GM19397 (cell line): Measurements from ENCODE around the gene FAM153A.
"Not testable (repeated sequence)": the region's sequence is repeated elsewhere in the genome, so short reads cannot be mapped to it uniquely, and the experiment has no call there.

Source experiments
- ATAC-seq: cut with Tn5 transposase; IDR thresholded peaks from one replicate; pipeline ENCODE4 v1.9.1; 2021; ENCODE audit warnings: mild to moderate bottlenecking, moderate library complexity; ENCODE audit not compliant: unreplicated experiment

The FAM153A gene

DNA sequence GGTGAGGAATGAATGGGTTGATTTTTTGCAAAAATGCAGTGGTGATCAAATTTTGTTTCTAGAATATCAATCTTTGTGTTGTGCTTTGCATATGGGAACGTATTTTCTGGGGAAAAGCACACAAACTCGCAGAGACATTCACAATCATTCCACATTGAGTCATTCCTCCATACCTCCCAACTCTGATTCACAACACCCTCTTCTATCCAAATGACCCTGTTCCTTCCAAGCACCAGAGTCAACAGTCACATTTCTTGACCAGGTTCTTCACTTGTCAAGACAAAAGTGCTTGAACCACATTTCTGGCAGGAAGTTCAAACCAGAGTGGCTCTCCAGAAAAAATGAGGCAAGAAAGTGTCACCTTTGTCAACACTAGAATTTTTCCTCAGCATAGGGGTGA is 35.3 kb downstream of the FAM153A start:
- not testable (repeated sequence) for ATAC-seq

DNA sequence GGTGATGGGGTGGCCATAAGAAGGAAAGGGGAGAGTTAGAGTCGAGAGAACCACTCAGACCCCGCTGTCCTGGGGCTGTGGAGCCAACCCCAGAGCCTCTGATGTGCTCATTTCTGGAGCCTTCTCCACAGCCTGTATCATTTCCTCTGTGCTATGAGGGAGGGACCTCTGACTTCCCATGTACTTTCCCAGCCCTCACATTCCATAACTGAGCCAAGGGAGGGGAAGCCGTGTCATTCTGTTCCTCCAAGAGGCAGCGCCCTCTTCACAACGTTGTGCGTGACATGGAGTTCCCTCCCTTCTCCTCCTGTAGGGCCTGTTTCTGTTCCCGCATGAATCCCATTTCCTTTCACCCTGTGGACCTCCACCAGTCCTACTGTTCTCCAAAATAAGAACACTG is 57.8 kb downstream of the FAM153A start:
- ATAC-seq, result not testable (repeated sequence)

GRCh38 chr5:177723831-177724485 is 58.7 kb downstream of the FAM153A start:
- ATAC-seq, result not testable (repeated sequence)

DNA sequence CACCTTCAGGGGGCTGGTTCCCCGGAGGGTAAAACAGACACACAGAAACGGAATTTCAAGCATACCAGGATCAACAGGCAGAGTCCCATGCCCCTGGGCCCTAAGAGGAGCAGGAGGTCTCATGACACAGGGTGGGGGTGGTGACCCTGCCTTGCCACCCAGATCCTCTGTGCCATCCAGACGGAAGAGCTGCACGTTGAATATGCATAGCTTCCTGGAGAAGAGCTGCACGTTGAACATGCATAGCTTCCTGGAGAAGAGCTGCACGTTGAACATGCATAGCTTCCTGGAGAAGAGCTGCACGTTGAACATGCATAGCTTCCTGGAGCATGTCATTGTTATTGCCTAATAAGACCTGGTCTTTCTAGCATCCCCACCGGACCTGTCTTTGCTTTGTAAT is 59.9 kb downstream of the FAM153A start:
- ATAC-seq, result not testable (repeated sequence)

DNA sequence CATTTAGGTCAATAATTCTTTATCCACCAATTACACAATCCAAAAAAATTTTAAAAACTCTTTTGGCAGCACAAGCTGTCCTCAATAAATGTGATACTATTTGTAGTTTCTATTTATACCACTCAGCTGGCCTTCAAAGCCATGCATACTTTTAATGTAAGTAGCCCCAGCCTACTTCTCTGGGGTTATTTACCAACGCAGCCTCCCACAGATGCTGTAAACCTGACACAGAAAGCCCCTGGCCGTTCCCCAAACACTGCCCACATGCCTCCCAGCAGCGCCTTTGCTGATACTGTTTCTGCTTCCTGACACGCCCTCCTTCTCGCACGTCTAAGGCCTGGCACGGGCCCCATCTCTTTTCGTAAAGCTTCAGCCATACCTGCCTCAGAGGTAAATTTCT is 62.7 kb downstream of the FAM153A start:
- not testable (repeated sequence) for ATAC-seq

GRCh38 chr5:177715423-177715822 is 67.3 kb downstream of the FAM153A start:
- ATAC-seq, result not testable (repeated sequence)

- ATAC-seq, result not testable (repeated sequence)
These were observed 86.6 kb downstream of the FAM153A start for GRCh38 chr5:177696100-177696499.

DNA sequence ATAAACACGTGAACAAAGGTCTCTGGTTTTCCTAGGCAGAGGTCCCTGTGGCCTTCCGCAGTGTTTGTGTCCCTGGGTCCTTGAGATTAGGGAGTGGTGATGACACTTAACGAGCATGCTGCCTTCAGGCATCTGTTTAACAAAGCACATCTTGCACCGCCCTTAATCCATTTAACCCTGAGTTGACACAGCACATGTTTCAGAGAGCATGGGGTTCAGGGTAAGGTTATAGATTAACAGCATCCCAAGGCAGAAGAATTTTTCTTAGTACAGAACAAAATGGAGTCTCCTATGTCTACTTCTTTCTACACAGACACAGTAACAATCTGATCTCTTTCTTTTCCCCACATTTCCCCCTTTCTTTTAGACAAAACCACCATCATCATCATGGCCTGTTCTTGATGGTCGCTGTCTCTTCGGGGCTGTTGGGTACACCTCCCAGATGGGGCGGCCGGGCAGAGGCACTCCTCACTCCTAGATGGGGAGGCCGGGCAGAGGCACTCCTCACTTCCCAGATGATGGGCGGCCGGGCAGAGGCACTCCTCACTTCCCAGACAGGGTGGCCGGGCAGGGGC is 87.3 kb downstream of the FAM153A start:
- ATAC-seq, result not testable (repeated sequence)

GRCh38 chr5:177694518-177694835 is 88.2 kb downstream of the FAM153A start:
- not testable (repeated sequence) for ATAC-seq

- not testable (repeated sequence) for ATAC-seq
These were observed 88.8 kb downstream of the FAM153A start for GRCh38 chr5:177693671-177694517.

DNA sequence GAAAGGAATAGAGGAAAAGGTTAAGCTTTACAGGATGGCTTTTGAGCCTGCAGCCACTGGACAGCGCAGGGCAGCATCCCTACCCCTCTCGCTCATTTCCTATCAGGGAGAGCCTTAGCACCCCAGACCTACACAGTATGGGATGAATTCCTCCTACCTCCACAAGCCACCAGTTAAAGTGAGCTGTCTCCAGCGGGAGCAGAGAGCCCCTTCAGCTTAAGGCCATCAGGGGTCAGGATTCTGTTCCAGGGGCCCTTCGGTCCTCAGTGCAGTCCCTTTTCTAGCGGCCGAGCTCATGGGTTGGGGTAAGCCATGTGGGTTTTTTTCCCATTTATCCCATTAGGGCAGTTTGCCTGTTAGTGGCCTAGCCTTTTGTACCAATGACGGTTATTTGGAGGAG is 89.7 kb downstream of the FAM153A start:
- ATAC-seq, result not testable (repeated sequence)

DNA sequence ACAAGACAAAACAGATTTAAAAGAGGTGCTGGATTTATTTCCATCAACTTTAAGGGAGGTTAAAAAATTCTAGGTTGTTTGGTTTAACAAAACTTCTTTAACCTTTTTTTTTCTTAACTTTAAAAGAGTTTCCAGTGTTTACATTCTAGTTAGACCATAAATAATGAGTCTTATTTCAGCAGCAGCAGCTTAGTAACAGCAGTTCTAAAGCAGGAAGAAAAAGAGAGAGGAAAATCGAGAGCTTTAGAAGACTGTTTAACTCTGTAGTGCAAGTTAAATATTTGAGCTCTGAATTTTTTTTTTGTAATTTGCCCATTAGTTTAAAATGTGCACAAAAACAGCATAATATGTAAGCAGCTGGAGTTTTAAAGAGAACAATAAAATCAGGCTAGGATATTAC is 90.2 kb downstream of the FAM153A start:
- not testable (repeated sequence) for ATAC-seq

DNA sequence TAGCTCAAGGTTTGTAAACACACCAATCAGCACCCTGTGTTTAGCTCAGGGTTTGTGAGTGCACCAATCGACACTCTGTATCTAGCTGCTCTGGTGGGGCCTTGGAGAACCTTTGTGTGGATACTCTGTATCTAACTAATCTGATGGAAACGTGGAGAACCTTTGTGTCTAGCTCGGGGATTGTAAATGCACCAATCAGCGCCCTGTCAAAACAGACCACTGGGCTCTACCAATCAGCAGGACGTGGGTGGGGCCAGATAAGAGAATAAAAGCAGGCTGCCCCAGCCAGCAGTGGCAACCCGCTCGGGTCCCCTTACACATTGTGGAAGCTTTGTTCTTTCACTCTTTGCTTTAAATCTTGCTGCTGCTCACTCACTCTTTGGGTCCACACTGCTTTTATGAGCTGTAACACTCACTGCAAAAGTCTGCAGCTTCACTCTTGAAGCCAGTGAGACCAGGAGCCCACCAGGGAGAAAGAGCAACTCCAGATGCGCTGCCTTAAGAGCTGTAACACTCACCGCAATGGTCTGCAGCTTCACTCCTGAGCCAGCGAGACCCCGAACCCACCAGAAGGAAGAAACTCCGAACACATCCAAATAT is 93.6 kb downstream of the FAM153A start:
- not testable (repeated sequence) for ATAC-seq

- ATAC-seq, result not testable (repeated sequence)
These were observed 94.6 kb downstream of the FAM153A start for GRCh38 chr5:177688091-177688490.

DNA sequence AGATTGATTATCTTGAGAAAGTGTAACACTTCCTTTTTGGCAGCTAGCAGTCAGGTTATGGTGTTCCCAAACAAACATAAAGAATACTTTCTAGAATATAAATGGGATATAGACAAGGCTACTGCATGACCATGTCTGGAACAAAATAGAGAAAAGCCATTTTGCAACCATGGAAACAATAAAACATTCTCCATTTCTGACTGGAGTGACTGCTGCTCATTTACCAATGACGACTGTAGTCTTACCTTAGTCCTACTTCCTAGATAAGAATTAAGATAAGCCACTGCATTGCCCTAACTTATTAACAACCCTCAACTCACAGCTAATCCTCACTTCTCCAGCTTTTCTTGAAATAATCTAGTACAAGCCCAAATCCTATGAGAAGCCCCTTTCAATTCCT is 100.8 kb downstream of the FAM153A start:
- ATAC-seq, result not testable (repeated sequence)
